GM19467 (cell line): ENCODE data around the gene NPPC.
"Not testable (repeated sequence)": the region's sequence is repeated elsewhere in the genome, so short reads cannot be mapped to it uniquely, and the experiment has no call there.

Experiments
- ATAC-seq: cut with Tn5 transposase; IDR thresholded peaks from one replicate; pipeline ENCODE4 v1.9.1; 2021; ENCODE audit warnings: mild to moderate bottlenecking, moderate library complexity; ENCODE audit not compliant: unreplicated experiment

The NPPC gene

GRCh38 chr2:231922311-231923009, 3.7 kb downstream of the NPPC start:
- ATAC-seq, result no peak

DNA sequence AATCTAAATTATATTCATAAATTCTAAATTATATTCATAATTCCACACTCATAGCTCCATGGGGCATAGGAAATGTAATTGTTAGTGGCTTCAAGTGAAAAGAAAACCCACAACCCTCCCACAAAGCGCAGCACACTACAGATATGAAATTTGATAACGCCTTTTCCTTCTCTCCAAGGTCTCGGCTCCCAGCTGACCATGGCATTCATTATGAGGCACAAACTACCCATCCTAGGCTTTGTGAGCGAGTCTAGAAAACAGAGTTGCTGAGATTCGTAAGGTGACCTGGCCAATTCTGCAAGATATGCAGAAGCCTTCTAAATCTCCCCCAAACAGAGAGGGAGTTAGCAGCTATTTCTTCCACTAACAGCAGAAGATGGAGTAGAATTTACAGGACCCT, 5.4 kb downstream of the NPPC start:
- no peak for ATAC-seq

DNA sequence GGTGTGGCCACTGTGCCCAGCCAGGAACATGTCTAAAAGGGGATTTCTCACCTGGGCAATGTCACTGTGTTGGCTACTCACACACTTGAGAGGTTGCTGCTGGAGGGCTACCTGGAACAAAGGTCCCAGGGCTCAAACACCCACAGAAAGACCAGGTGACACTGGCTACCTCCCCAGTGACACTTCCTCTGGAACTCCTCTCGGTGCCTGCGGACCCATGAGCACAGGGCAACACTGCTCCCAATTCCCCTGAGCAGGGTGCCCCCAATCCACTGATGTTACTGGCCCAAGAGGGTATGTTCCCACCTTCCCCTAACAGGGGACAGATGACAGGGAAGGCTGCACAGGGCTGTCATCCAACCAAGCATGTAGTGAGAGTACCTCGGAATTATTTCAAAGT, 5.8 kb downstream of the NPPC start:
- no peak for ATAC-seq

- no peak for ATAC-seq
These were observed 6.7 kb downstream of the NPPC start for GRCh38 chr2:231919341-231920035.

DNA sequence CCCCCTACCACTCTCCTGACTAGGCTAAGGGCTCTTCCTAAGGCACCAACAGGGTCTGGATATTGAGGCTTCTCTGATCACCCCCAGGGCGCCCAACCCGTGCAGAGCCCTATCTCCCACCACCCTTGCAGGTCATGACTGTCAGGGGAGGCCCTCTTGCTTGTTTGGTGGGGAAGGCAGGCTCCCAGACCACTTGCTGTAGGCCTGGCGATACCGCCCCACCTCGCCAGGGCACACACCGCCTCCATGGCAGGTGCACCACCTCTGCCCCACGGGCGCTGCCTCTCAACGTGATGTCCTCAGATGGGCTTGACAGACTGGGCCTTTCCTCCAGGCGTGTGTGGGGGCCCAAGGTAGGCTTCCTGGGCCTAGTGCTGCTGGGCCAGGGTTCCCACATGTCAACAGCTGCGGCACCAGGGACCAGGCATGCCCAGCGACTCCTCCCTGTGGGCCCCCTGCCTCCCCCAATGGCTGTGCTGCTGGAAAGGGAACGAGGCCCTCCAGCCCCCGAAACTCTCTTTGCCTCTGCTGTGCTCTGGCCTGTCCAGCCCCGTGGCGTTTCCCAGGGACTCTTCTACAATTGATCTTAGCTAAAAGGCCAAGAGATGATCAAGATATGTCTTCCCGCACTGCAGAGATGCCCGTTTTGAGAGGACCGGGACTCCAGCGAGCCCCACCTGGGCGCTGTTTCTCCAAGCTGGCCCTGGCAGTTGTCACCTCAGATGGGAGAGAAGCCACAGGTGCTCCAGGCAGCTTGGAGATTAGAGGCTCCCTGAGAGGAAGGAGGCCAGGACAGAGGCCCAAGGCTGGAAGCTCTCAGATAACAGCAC, 7.5 kb downstream of the NPPC start:
- ATAC-seq, result no peak

DNA sequence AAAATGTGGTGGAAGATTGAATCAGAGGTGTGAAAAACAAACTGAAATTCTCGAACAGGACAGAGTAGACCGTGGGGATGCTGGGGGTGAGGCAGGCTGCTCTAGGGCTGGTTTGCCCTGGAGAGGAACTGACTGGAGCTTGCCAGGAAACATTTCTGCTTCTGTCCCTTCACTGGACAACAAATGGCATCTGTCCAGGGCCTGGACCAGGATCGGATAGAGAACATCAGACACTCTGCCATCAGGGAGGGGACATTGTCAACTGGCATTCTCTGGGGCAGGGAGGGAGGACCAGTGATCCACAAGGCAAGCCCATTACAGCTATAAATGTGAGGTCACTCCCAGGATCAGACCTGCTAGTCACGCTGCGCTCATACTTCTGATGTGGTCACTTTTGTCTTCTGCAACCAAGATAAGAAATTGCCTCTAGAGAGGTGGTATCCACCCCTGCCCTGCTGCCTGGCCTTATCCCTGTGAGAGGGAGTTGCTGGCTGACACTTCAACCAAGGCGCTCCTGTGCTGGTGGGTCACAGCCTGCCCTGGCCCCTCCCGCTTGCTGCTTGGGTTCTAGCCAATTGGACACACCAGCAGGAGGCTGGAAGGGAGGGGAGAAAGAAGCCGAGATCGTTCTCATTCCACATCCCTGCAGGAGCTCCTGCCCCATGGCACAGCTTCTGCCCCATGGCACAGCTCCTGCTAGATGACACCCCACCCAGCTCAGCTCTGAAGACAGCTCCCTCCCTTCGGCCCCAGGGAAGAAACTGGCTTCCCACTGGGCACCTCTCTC, 8.7 kb downstream of the NPPC start:
- ATAC-seq, result no peak

GRCh38 chr2:231914077-231914690, 12.0 kb downstream of the NPPC start:
- no peak for ATAC-seq

GRCh38 chr2:231911381-231911780, 14.8 kb downstream of the NPPC start:
- ATAC-seq, result no peak

DNA sequence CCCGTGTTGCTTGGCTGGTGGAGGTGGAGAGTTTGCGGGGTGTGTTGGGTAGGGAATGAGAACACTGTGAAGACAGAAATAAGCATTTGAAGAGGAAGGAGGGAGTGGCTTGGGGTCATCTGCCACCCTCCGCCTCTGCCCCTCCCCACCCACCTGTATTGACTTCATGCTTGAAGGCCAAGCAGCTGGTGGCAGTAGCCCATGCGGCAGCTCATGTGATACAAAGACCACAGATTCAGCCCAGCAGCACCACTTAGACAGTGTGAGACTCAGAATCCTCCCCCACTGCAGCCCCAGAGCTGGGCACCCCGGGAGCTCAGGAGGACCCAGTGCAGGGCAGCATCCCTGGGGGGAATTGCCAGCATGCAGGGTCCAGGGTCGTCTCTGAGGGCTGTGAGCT, 15.4 kb downstream of the NPPC start:
- no peak for ATAC-seq

DNA sequence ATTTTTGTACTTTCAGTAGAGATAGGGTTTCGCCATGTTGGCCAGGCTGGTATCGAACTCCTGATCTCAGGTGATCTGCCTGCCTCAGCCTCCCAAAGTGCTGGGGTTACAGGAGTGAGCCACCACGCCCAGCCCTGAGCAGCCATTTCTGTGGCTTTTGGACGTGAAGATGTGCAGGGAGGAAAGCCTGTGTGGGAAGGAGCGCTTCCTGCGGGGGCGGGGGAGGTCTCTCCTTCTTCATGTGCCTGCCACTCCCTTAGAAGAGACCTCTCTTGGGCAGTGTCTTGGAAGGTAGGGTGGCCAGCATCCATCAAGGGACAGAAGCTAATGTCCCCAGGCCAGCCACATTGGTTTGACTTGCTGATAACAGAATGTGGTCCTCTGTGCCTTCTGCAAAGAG, 16.0 kb downstream of the NPPC start:
- not testable (repeated sequence) for ATAC-seq

GRCh38 chr2:231909631-231910030, 16.6 kb downstream of the NPPC start:
- ATAC-seq, result no peak

- ATAC-seq, result no peak
These were observed 17.6 kb downstream of the NPPC start for GRCh38 chr2:231908584-231908983.

- no peak for ATAC-seq
These were observed 18.4 kb downstream of the NPPC start for GRCh38 chr2:231907765-231908164.

- no peak for ATAC-seq
These were observed 21.2 kb downstream of the NPPC start for GRCh38 chr2:231905026-231905425.

DNA sequence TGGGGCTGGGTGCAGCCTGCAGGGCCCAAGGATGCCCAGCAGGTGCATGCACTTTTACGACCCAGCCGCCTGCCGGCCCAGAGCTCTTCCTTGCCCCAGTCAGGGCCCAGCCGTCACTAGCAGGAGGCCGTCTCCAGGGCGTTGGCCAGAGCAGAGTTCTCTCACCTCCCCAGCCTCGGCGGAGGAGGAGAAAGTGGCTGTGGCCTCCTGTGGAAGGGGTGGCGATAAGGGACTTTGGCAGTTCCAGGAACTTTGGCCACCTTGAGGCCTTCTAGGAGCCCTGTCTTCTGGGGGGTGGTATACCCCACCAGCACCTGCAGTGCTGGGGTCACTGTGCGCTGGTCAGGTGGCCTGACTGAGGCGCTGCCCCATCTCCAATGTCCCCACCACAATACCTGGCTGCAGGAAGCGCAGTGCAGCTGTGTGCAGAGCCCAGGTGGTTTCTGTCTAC, 22.0 kb downstream of the NPPC start:
- ATAC-seq, result no peak

DNA sequence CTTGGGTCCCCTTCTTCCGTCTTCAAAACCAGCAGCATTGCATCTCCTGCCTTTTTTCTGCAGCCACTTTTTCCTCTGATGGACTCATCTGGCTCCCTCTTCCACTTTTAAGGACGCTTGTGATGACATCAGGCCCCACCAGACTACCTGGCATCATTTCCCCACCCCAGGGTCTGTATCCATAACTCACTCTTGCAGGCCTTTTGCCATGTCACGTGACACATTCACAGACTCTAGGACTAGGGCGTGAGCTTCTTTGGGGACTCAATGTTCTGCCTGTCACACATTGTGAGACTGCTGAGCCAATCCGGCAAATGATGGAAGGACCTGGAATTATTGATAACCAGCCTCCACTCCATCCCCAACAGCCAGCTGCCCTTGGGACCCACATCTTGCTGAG, 23.6 kb downstream of the NPPC start:
- no peak for ATAC-seq

DNA sequence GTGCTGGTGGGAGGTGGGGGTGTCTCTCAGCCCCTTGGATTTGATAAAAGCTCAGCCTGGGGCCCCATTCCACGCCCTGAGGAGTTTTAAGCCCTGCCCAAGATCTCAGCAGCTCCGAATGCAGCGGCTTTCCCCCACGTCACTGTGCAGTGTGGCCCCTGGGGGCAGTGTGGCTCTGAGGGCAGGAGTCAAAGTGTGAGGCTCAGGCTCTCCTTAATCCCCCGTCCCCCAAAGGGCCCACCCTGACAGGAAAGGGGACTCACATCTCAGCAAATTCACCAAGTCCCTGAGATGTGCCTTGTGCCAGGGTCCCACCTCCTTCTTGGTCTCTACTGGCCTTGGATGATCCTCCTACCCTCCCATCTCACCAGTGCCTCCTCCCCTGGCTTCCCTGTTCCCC, 25.2 kb downstream of the NPPC start:
- no peak for ATAC-seq

GRCh38 chr2:231900486-231900942, 25.7 kb downstream of the NPPC start:
- no peak for ATAC-seq

DNA sequence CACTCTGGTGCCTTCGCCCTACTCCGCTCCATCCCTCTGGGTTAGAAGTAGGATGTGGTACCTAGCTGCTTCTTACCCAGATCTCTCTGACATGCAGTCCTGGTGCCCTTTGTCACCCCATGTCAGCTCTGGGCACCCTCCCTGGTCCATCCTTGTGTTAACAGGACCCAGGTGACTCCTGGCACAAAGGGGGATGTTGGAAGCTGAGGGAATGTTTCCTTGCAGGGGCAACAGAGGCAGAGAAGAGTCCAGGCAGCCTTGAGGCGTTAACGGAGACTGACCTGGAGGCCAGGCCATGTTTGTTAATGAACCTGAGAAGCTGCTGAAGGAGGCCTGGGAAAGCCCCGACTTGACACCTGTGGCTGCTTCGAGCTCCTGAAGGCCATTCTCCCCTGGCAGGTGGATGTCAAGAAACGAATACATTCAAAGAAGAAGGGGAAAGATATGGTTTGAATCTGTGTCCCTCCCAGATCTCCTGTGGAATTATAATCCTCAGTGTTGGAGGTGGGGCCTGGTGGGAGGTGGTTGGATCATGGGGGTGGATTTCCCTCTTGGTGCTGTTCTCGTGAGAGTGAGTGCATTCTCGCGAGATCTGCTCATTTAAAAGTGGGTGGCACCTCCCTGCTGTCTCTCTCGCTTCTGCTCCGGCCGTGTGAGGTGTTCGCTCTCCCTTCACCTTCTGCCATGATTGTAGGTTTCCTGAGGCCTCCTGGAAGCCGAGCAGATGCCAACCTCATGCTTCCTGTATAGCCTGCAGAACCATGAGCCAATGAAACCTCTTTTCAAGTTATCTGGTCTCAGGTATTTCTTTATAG, 31.4 kb downstream of the NPPC start:
- ATAC-seq, result no peak

DNA sequence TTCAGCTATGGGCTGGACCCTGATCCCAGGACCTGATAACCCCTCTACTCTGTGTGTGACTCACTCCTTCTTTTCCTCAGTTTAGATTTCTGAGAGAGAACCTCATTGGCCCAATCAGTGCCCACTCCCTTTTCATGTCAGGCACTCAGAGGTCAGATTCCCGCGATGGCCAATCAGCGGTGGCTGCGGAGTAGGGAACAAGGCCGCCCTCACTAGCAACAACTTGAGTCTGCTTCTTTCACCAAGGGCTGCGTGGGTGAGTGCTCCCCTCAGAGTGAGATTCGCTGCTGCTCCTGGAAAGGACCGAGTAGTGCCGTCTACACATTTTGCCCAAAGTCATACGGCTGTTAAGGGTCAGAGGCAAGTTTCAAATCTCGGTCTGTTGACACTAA, 34.7 kb downstream of the NPPC start:
- no peak for ATAC-seq
